Measurements from ENCODE around the gene PTPN14.

Gene PTPN14

DNA sequence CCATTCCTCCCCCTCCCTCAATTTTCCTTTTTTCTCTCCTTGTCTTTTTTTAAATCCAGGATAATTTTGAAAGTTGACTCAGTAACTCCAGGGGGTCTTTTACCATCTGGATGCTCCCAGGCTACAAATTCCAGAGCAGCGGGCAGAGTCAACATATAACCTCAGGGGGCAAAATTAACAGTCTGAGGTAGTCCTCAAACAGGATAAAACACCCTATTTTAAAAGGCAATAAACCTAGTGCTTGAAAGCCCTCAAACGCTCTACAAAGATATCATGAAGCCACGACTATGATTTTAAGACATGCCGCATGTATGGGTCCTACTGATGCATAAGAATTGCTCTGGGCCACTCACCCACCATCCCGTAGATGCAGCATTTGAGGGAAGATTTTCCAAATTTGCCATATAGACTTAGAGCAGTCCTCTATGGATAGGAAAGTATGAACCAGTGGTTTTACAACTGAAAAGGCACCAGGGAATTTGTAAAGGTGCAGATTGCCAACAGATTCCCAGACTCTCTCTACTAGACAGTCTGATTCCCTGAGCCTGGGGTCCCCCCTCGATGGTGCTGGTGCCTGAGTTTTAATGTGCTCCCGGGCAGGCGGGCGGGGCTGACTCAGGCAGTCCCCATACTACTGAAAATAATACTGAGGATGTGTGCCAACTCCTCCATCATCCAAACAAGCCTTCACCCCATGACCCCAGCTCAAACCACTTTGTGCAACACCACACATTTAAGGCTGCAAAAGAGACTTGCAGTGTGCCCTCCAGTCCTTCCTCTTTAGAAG is 37.2 kb downstream of the PTPN14 start (continued):
- TF ChIP-seq, protein P1, sequence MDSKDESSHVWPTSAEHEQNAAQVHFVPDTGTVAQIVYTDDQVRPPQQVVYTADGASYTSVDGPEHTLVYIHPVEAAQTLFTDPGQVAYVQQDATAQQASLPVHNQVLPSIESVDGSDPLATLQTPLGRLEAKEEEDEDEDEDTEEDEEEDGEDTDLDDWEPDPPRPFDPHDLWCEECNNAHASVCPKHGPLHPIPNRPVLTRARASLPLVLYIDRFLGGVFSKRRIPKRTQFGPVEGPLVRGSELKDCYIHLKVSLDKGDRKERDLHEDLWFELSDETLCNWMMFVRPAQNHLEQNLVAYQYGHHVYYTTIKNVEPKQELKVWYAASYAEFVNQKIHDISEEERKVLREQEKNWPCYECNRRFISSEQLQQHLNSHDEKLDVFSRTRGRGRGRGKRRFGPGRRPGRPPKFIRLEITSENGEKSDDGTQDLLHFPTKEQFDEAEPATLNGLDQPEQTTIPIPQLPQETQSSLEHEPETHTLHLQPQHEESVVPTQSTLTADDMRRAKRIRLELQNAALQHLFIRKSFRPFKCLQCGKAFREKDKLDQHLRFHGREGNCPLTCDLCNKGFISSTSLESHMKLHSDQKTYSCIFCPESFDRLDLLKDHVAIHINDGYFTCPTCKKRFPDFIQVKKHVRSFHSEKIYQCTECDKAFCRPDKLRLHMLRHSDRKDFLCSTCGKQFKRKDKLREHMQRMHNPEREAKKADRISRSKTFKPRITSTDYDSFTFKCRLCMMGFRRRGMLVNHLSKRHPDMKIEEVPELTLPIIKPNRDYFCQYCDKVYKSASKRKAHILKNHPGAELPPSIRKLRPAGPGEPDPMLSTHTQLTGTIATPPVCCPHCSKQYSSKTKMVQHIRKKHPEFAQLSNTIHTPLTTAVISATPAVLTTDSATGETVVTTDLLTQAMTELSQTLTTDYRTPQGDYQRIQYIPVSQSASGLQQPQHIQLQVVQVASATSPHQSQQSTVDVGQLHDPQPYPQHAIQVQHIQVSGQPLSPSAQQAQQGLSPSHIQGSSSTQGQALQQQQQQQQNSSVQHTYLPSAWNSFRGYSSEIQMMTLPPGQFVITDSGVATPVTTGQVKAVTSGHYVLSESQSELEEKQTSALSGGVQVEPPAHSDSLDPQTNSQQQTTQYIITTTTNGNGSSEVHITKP (tag by site-specific recombination; IDR thresholded peaks at IDR 0.05) = peak; percentile 91

GRCh38 chr1:214513394-214513793 is 38.0 kb downstream of the PTPN14 start:
- CTCF ChIA-PET = interaction anchor here (0.6 kb wide), 1 partner anchor 69 kb away, joined by 3 read pairs; no protein-coding TSS in a partner anchor
- H3K4me3 ChIP-seq (ENCODE audit: low read depth, low read length) = no peak overlapping the region
- TF ChIP-seq ZNF768 (tag by site-specific recombination; IDR thresholded peaks at IDR 0.05) = 0 out of 2 replicates have a peak, but pooled peaks have one; percentile 13
- TF ChIP-seq ZSCAN23 (tag by site-specific recombination; IDR thresholded peaks at IDR 0.05) = no peak
- no peak for TF ChIP-seq ZNF473 (tag by site-specific recombination; IDR thresholded peaks at IDR 0.05)
- TF ChIP-seq ZNF514 (tag by site-specific recombination; IDR thresholded peaks at IDR 0.05) = no peak
- TF ChIP-seq ZNF776 (tag by site-specific recombination; IDR thresholded peaks at IDR 0.05; ENCODE audit: borderline replicate concordance) = no peak
- TF ChIP-seq, protein P2, sequence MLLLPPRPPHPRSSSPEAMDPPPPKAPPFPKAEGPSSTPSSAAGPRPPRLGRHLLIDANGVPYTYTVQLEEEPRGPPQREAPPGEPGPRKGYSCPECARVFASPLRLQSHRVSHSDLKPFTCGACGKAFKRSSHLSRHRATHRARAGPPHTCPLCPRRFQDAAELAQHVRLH (tag by site-specific recombination; IDR thresholded peaks at IDR 0.05) = 0 out of 2 replicates have a peak, but pooled peaks have one; percentile 9
- TF ChIP-seq, protein P3, sequence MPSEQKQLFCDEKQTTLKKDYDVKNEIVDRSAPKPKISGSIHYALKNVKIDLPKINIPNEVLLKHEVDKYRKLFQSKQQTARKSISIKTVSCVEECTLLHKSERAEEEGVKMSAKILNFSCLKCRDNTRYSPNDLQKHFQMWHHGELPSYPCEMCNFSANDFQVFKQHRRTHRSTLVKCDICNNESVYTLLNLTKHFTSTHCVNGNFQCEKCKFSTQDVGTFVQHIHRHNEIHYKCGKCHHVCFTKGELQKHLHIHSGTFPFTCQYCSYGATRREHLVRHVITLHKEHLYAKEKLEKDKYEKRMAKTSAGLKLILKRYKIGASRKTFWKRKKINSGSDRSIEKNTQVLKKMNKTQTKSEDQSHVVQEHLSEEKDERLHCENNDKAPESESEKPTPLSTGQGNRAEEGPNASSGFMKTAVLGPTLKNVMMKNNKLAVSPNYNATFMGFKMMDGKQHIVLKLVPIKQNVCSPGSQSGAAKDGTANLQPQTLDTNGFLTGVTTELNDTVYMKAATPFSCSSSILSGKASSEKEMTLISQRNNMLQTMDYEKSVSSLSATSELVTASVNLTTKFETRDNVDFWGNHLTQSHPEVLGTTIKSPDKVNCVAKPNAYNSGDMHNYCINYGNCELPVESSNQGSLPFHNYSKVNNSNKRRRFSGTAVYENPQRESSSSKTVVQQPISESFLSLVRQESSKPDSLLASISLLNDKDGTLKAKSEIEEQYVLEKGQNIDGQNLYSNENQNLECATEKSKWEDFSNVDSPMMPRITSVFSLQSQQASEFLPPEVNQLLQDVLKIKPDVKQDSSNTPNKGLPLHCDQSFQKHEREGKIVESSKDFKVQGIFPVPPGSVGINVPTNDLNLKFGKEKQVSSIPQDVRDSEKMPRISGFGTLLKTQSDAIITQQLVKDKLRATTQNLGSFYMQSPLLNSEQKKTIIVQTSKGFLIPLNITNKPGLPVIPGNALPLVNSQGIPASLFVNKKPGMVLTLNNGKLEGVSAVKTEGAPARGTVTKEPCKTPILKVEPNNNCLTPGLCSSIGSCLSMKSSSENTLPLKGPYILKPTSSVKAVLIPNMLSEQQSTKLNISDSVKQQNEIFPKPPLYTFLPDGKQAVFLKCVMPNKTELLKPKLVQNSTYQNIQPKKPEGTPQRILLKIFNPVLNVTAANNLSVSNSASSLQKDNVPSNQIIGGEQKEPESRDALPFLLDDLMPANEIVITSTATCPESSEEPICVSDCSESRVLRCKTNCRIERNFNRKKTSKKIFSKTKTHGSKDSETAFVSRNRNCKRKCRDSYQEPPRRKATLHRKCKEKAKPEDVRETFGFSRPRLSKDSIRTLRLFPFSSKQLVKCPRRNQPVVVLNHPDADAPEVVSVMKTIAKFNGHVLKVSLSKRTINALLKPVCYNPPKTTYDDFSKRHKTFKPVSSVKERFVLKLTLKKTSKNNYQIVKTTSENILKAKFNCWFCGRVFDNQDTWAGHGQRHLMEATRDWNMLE (tag by site-specific recombination; conservative IDR thresholded peaks at IDR 0.05; ENCODE audit: low read depth) = no peak
- TF ChIP-seq ZNF433 (tag by site-specific recombination; IDR thresholded peaks at IDR 0.05; ENCODE audit: low read depth) = no peak
- no peak for TF ChIP-seq ZNF426 (tag by site-specific recombination; IDR thresholded peaks at IDR 0.05)
- TF ChIP-seq ZNF558 (tag by site-specific recombination; IDR thresholded peaks at IDR 0.05) = no peak
- TF ChIP-seq REPIN1 (tag by site-specific recombination; IDR thresholded peaks at IDR 0.05; ENCODE audit: low read depth) = no peak
- TF ChIP-seq, protein P4, sequence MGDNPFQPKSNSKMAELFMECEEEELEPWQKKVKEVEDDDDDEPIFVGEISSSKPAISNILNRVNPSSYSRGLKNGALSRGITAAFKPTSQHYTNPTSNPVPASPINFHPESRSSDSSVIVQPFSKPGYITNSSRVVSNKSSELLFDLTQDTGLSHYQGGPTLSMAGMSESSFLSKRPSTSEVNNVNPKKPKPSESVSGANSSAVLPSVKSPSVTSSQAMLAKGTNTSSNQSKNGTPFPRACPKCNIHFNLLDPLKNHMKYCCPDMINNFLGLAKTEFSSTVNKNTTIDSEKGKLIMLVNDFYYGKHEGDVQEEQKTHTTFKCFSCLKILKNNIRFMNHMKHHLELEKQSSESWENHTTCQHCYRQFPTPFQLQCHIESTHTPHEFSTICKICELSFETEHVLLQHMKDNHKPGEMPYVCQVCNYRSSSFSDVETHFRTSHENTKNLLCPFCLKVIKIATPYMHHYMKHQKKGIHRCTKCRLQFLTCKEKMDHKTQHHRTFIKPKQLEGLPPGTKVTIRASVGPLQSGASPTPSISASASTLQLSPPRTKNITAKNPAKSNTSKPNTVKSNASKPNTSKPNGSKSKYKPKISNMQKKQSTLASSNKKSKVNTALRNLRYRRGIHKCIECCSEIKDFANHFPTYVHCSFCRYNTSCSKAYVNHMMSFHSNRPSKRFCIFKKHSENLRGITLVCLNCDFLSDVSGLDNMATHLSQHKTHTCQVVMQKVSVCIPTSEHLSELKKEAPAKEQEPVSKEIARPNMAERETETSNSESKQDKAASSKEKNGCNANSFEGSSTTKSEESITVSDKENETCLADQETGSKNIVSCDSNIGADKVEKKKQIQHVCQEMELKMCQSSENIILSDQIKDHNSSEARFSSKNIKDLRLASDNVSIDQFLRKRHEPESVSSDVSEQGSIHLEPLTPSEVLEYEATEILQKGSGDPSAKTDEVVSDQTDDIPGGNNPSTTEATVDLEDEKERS (tag by site-specific recombination; IDR thresholded peaks at IDR 0.05) = no peak
- no peak for TF ChIP-seq ZNF76 (tag by site-specific recombination; IDR thresholded peaks at IDR 0.05; ENCODE audit: borderline replicate concordance, low read depth)
- no peak for TF ChIP-seq ZNF621 (tag by site-specific recombination; IDR thresholded peaks at IDR 0.05)
- peak overlapping the region; percentile 17; the same call in 1 of the 2 replicates for H3K27ac ChIP-seq (ENCODE audit: extremely low read depth, low read depth, low read length)
- H3K9me3 ChIP-seq (ENCODE audit: control insufficient read depth, insufficient read depth, low read depth, low read length) = no peaks in the 10 kb centered on the region; the same call in 1 of the 2 replicates
- H3K36me3 ChIP-seq (ENCODE audit: control insufficient read depth in 2 of 2, insufficient read depth in 1 of 2, low read length in 2 of 2) = peaks cover 0 to 3% of the 10 kb centered on the region in 2 experiments; a peak in 1 of 3 replicates
- H3K4me1 ChIP-seq (ENCODE audit: control insufficient read depth, insufficient read depth, low read length) = peaks cover 33% of the 10 kb centered on the region
- POLR2A ChIA-PET = interaction anchor here (0.7 kb wide), 1 partner anchor 164 kb away, joined by 4 read pairs; no protein-coding TSS in a partner anchor

Data from HEK293 (cell line).